KOPT-K1 (cell line): Measurements from ENCODE around the gene GRID1.

Experiments used
- H3K27ac ChIP-seq: fragments of 200-600 bp; sonication (generic); 2 replicates; pipeline ENCODE4 v1.5.1; 2016; ENCODE audit warnings: antibody characterized with exemption, mild to moderate bottlenecking, low read depth, low read length; ENCODE audit not compliant: poor library complexity, severe bottlenecking
- H3K36me3 ChIP-seq: fragments of 200-600 bp; sonication (generic); 2 replicates; pipeline ENCODE4 v1.5.1; 2017; ENCODE audit warnings: antibody characterized with exemption, mild to moderate bottlenecking, low read length, moderate library complexity; ENCODE audit not compliant: insufficient read depth
- H3K9me3 ChIP-seq: fragments of 200-600 bp; sonication (generic); 2 replicates; pipeline ENCODE4 v1.5.1; 2017; ENCODE audit warnings: antibody characterized with exemption, low read length, mild to moderate bottlenecking; ENCODE audit not compliant: insufficient read depth, poor library complexity, severe bottlenecking

Gene GRID1

DNA sequence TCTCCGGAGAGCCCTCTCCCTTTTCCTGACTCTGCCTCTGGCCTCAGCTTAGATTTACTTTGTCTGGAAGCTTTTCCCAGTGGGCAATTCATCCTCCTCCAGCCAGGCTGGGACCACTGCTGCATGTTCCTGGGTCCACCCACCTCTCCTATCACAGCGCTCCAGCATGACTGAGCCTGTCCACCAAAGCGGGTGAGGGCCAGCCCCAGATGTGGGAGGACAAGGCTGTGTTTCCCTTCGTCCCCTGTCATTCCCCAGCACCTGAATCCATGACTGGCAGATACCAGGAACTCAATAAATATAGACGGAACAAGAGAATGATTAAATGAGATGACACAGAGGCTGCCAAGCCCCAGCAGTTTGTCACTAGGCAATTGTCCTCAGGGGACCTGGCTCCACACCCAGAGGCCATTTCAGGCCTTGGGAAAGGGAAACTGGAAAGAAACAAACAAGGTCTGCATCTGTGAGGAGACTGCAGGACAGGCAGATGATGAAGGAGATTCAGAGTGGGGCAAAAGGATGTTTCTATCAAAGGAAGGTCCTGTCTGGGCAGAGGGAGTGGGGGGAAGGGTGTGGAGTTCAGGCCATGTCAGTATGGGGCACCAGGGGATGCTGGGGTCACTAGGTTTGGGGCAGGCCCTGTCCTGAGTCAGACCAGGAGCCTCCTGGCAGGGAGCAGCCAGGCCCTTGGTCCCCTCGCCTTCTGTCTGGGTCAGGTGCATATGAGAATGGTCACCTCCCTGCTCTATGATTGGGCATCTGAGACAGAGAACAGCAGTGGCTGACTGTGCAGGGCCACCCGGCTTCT, 576.4 kb downstream of the GRID1 start:
- H3K9me3 ChIP-seq = no peaks in the 10 kb centered on the region
- no peak overlapping the region for H3K27ac ChIP-seq

DNA sequence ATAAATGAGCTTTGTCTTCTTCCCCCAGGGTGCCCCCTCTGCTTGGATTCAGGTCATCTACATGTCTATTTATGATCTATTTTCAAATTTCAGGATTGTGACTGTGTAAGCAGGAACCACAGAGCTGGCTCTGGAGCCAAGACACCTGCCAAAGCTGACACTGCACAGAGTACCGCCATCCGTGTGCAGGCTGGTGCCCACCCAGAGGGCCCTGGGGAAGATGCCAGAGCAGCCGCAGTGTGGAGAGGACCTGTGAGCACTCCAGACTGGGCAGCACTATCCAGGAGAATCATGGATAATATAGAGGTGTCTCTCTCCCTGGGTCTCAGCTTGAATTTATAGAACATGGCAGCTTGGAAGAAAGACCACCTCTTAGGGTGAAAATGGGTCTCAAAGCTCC, 577.5 kb downstream of the GRID1 start:
- no peaks in the 10 kb centered on the region for H3K9me3 ChIP-seq
- no peak overlapping the region for H3K27ac ChIP-seq
- no peaks in the 10 kb centered on the region for H3K36me3 ChIP-seq

More for the DNA sequence above, 576.4 kb downstream of the GRID1 start:
- H3K36me3 ChIP-seq = no peaks in the 10 kb centered on the region

DNA sequence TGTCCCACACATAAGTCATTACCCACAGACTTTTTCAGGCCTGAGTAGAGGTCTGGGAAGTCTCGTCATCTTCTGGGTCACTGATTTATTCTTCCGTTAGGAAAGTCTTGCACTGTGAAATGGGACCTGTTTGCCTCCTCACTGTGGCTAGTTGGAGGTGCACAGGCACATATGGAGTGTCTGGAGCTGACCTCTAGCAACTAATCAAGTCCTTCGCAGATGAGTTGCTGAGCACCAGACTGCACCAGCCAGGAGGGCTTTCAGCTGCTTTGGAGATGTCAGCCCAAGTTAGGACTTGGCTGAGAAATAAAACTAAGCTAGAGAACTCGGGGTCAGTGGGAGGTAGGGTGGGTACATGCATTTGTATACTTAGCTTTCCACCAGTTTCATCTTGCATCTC, 578.0 kb downstream of the GRID1 start:
- Histone ChIP-seq H3K9me3 (no peaks in the 10 kb centered on the region), H3K36me3 (no peaks in the 10 kb centered on the region), H3K27ac (no peak overlapping the region)

DNA sequence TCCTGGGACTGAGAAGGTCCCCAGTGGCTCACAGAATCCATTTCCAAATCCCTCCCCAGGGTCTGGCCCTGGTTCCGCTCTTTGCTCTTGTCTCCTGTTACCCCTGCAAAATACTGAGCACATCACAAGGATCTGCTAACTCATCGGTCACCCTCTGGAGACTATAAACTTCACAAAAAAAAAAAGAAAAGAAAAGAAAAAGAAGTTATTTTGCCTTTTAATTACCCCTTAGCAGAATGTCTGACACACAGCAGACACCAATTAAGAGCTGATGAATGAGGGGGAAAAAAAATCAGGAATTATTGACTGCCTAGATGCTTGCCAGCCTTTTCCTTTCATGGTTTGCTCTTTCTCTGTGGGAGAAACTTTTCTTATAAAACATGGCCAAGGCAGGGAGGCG, 578.7 kb downstream of the GRID1 start:
- Histone ChIP-seq H3K27ac (no peak overlapping the region), H3K36me3 (no peaks in the 10 kb centered on the region), H3K9me3 (no peaks in the 10 kb centered on the region)

DNA sequence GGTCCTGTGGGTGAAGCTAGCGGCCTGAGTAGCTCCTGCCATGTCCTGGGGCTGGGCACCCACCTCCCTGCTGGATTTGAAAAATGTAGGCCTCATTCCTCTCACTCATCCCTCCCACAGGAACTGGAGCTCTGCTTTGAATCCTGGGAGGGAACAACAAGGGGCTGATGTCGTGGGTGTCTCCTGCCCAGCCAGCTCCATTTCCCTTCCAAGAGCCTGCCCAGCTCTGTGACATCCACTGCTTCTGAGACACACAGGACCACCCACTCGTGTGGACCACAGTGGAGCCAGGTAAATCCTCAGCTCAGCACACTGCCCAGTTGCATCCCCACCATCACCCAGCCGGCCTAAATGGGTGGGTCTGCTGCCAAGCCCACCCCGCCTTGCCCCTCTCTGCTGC, 579.2 kb downstream of the GRID1 start:
- no peaks in the 10 kb centered on the region for H3K36me3 ChIP-seq
- H3K9me3 ChIP-seq = no peaks in the 10 kb centered on the region
- H3K27ac ChIP-seq = no peak overlapping the region

DNA sequence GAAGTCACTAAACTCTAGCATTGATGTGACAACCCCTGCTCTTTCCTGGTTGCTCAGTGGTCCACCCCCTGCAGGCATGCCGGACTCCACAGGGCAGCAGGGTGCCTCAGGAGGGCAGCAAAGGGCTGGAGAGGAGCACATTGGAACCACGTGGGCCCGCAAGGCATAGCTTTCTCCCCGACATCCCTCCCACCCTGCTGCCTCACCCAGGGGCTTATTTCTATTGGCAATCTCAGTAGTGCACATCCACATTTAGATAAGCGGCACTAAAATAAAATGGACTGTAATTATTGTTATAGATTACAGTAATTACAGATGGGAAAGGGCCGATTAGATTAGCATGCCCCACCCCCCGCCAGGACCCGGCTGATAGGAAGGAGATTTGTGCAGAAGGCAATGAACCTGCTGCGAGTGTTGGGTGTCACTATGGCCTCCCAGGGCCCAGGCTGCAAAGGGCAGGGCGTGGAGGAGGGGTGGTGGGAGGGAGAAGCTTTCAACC, 580.1 kb downstream of the GRID1 start:
- Histone ChIP-seq H3K27ac (no peak overlapping the region), H3K9me3 (no peaks in the 10 kb centered on the region), H3K36me3 (no peaks in the 10 kb centered on the region)

DNA sequence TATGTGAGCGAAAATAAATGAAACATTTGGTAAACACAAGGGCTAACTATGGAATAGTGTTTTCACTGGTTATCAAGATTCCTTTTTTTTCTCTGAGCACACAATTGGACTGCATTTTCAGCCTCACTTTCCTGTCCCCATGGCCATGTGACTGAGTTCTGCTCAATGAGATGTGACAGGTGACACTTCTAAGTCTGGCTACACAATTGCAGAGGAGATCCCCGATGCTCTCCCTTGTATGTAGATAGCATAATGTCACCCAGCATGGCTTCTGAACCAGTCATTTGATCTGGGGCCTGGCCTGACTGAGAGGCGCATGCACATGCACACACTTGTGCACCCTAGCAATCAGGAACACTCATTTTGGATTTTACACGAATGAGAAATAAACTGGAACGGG, 581.8 kb downstream of the GRID1 start:
- Histone ChIP-seq H3K27ac (no peak overlapping the region), H3K36me3 (no peaks in the 10 kb centered on the region), H3K9me3 (no peaks in the 10 kb centered on the region)

DNA sequence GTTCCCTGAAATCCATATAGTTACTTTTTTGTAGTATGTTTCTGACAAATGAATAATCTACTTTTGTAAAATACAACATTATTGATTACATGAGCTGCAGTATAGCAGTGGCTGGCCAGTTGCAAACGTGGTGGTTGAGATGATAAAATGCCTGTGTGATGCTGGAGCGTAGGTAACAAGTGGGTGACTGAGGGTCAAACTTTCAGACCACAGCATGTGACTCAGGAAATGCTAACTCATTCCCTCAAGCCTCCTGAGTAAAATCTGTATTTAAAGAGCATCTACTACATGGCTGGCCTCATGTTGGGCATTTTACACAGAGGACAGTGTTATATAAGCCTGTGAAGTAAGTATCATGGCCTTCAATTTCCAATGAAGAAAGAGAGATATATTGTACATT, 585.2 kb downstream of the GRID1 start:
- Histone ChIP-seq H3K27ac (no peak overlapping the region), H3K36me3 (no peaks in the 10 kb centered on the region), H3K9me3 (no peaks in the 10 kb centered on the region)

DNA sequence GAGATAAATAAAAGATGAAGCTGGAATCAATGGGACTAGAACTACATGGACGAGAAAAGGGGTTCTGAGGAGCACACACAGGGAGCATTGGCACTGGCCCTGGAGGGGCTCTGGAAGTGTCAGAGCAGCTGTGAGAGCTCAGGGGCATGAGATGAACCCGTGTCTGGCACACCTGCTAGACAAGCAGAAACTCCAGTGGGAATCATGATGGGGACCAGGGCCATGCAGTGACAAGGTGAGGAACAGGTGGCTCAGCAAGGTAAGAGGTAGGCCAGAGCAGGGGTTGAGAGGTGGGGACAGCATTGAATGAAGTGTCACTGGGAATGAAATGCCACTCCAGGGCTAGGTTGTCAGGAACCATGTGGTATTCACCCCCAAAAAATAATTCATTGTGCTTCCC, 588.5 kb downstream of the GRID1 start:
- Histone ChIP-seq H3K9me3 (no peaks in the 10 kb centered on the region), H3K27ac (no peak overlapping the region), H3K36me3 (no peaks in the 10 kb centered on the region)

DNA sequence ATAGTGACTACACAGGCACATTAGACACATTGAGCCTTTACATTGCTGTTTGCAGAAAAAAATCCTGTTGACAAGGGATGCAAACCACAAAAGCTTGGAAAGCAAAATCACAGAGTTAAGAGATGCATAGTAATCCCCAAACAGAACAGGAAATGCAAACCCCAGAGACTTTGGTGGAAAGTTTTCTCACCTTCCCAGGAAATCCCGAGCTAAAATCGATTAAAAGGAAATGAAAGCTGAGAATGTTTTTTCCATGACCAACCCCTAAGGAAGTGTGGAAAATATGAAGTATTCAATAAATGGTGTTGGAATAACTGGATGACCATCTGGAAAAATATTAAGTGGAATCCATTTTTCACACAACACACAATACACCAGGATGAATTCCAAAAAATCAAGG, 598.7 kb downstream of the GRID1 start:
- Histone ChIP-seq H3K27ac (no peak overlapping the region), H3K36me3 (no peaks in the 10 kb centered on the region), H3K9me3 (no peaks in the 10 kb centered on the region)

DNA sequence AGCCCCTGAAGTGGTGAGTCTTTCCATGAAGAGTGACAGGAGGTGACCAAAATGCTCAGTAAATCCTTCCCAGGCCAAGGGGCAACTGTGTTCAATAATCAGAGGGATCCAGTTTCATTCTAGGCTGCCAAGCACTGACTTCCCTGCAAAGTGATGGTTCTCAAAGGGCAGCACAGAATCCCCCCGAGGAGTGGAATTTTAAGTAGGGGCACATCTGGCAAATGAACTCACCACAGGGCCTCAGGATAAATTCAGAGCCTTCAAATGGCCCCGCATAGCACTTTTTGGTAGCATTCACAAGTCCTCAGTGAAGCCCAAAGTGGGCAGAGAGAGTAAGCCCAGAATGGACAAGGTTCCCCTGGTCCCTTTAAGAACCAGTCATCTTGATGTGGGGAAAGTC, 602.5 kb downstream of the GRID1 start:
- Histone ChIP-seq H3K27ac (no peak overlapping the region), H3K36me3 (no peaks in the 10 kb centered on the region), H3K9me3 (no peaks in the 10 kb centered on the region)

DNA sequence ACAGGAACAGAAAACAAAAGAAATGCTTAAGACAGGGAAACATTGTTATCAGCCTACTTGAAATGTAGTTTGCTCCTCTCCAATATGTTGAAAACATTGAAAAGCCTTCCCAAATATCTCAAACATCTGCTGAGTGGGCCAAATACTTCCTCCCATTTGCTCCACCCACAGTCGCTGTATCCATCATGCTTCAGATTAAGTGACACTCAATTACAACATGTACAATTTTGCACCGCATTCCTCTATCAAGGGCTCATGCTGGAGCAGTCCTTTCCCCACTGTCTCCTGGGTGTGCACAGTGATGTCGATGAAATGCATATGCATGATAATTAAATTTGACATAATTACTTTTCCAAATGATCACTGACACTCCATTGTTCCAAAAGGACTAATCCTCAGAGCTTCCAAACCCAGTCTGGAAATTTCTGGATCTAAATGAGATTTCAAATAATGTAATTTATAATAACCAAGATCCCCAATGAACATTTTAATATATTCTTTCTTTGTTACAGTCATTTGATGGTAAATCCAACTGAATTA, 604.6 kb downstream of the GRID1 start:
- Histone ChIP-seq H3K27ac (no peak overlapping the region), H3K36me3 (no peaks in the 10 kb centered on the region), H3K9me3 (no peaks in the 10 kb centered on the region)

DNA sequence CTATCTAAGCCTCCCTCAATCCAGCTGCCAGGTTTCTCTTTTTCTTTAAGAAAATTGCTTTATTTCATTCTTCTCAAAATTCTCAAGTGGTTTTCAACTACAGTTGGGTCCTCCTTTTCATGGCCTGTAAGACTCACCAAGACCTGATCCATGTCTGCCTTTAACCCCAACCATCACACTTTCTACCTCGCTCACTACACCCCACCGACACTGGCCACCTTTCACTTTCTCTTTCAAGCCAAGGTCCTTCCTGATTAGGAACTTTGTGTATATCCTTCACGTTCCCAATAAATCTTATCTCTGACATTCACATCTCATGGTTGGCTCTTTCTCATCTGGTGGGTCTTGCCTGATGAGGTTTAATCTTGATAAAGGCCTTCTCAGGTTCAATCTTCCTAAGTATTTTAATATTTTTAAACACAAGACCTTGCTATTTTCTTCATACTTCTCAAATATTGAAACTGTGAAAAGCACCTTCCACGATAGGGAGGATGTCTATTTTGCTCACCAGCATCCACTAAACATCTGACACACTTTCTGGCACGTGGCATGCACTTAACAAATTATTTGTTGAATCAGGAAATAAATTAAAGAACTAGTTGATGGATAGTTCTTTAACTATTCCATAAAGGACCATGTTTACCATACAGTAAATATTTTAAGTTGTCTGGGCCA, 624.8 kb downstream of the GRID1 start:
- H3K27ac ChIP-seq = no peak overlapping the region
- no peaks in the 10 kb centered on the region for H3K36me3 ChIP-seq
- no peaks in the 10 kb centered on the region for H3K9me3 ChIP-seq

DNA sequence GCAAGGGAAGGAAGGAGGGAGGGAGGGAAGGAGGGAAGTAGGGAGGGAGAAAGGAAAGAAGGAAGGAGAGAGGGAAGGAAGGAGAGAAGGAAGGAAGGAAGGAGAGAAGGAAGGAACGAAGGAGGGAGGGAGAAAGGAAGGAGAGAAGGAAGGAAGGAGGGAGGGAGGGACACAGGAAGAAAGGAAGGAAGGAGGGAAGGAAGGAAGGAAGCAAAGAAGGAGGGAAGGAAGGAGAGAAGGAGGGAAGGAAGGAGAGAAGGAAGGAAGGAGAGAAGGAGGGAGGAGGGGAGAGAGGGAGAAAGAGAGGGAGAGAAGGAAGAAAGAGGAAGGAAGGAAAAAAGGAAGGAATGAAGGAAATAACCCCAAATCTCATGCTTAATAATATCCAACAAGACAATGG, 630.6 kb downstream of the GRID1 start:
- no peaks in the 10 kb centered on the region for H3K9me3 ChIP-seq
- no peak overlapping the region for H3K27ac ChIP-seq
- H3K36me3 ChIP-seq = no peaks in the 10 kb centered on the region

DNA sequence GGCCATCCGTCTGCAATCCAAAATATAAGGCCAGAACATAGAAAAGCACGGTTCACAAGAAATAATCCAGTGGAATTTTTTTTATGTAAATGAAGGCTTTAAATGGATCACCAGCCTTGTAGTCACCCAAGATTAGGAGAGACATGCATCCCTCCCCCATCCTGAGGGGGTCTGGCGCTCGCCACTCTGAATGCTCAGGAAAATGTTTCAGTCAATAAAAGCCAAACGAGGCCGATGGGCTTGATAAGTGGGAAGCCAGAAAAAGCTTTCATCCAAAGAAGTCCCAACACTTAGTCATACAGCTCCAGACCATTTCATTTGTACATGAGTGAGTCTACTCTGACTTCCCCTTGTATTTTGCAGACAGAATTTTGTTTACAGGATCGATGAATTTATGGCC, 631.8 kb downstream of the GRID1 start:
- Histone ChIP-seq H3K36me3 (no peaks in the 10 kb centered on the region), H3K27ac (no peak overlapping the region), H3K9me3 (no peaks in the 10 kb centered on the region)
